HCT116 (cell line): ENCODE results near the gene DYNLT1. TPM values are rescaled to one million over a fixed set of nuclear protein-coding genes. Genes with fewer than 3 reads are reported as not detected.

Experiments
- ATAC-seq: fragments of 200-7000 bp; cut with Tn5 transposase; 2 replicates; pipeline ENCODE4 v1.9.1; 2020; ENCODE audit warnings: mild to moderate bottlenecking, moderate library complexity
- BruUV-seq: library from RNA; stranded (reverse); fragments of 400-500 nt; replicated peaks from 2 replicates; lab custom pipeline; 2021; lab: Mats Ljungman, UMichigan
- CTCF ChIA-PET: fragments of 300-600 bp; sonication (Branson Sonifier 250); formaldehyde crosslinking; loops from one replicate; lab custom pipeline; 2021; ENCODE audit warnings: antibody characterized with exemption; lab: Charles Lee
- POLR2A ChIA-PET: fragments of 300-600, 350-600 bp; sonication (Branson Sonifier 250); formaldehyde crosslinking; loops from one replicate; lab custom pipeline; 2021; ENCODE audit warnings: antibody characterized with exemption; lab: Charles Lee
- RAD21 ChIA-PET, 2 experiments: fragments of 300-600 bp; sonication (Branson Sonifier 250); formaldehyde crosslinking; loops; one replicate each; lab custom pipeline; 2023; ENCODE audit warnings: low total read pairs in 2 of 2; ENCODE audit not compliant: uncharacterized antibody in 2 of 2, unreplicated experiment in 2 of 2, low non-redundant PET in 1 of 2; lab: Charles Lee
- DNase-seq: peaks from one replicate; pipeline ENCODE4 v3.0.0-alpha.2; 2010; ENCODE audit warnings: low read depth, low spot score
- H2AFZ ChIP-seq: fragments of 200-600 bp; shearing (Covaris generic), sonication (generic); 2 replicates; pipeline ENCODE4 v1.6.1; 2017; ENCODE audit warnings: low read depth, mixed run types, mixed read lengths, antibody characterized with exemption, low read length; ENCODE audit not compliant: poor library complexity, severe bottlenecking
- H3K27ac ChIP-seq: 2 replicates; pipeline ENCODE4 v1.5.1; 2012; ENCODE audit warnings: low read depth, low read length
- H3K27me3 ChIP-seq: fragments of 200-600 bp; sonication (generic); 2 replicates; pipeline ENCODE4 v1.6.1; 2016; ENCODE audit warnings: mixed run types, low read length, mixed read lengths; ENCODE audit not compliant: insufficient read depth
- H3K36me3 ChIP-seq, 2 experiments: fragments of 200-500 bp in 1 of 2; fragments of 200-600 bp in 1 of 2; sonication (Bioruptor generic) in 1 of 2; sonication (generic) in 1 of 2; 2 replicates each; pipeline versions ENCODE4 v1.5.1 to v1.6.1; 2014 to 2016; ENCODE audit warnings: low read length in 2 of 2, inconsistent platforms in 1 of 2, mixed read lengths in 1 of 2, mixed run types in 1 of 2; ENCODE audit not compliant: insufficient read depth in 2 of 2, control insufficient read depth in 1 of 2
- H3K4me1 ChIP-seq, 2 experiments: fragments of 200-600 bp in 1 of 2; sonication (generic) in 1 of 2; 2 replicates each; pipeline versions ENCODE4 v1.5.1 to v1.6.1; 2012 to 2017; ENCODE audit warnings: low read length in 2 of 2, inconsistent platforms in 1 of 2, mild to moderate bottlenecking in 1 of 2, mixed read lengths in 1 of 2, mixed run types in 1 of 2, moderate library complexity in 1 of 2; ENCODE audit not compliant: insufficient read depth in 2 of 2, control insufficient read depth in 1 of 2
- H3K4me2 ChIP-seq: fragments of 200-600 bp; sonication (generic); 2 replicates; pipeline ENCODE4 v1.6.1; 2017; ENCODE audit warnings: mixed run types, low read length, mixed read lengths
- H3K4me3 ChIP-seq, 2 experiments: fragments of 200-600 bp in 1 of 2; sonication (generic) in 1 of 2; replicated peaks in 1 of 2; 2 replicates each; pipeline ENCODE4 v1.5.1; 2011 to 2016; ENCODE audit warnings: low read length in 2 of 2, control low read depth in 1 of 2, low read depth in 1 of 2, mild to moderate bottlenecking in 1 of 2, mixed read lengths in 1 of 2, mixed run types in 1 of 2
- H3K79me2 ChIP-seq: fragments of 200-600 bp; sonication (generic); 2 replicates; pipeline ENCODE4 v1.6.1; 2017; ENCODE audit warnings: mild to moderate bottlenecking, mixed run types, low read length, moderate library complexity, mixed read lengths; ENCODE audit not compliant: insufficient read depth
- H3K9ac ChIP-seq: fragments of 200-600 bp; sonication (generic); 2 replicates; pipeline ENCODE4 v1.6.1; 2016; ENCODE audit warnings: low read length, mixed read lengths
- H3K9me2 ChIP-seq: fragments of 200-600 bp; sonication (generic), shearing (Covaris generic); 2 replicates; pipeline ENCODE4 v1.6.1; 2017; ENCODE audit warnings: mixed run types, mild to moderate bottlenecking, moderate library complexity; ENCODE audit not compliant: insufficient read depth
- H3K9me3 ChIP-seq, 2 experiments: fragments of 200-500 bp in 1 of 2; fragments of 200-600 bp in 1 of 2; sonication (Bioruptor generic) in 1 of 2; sonication (generic) in 1 of 2; 2 replicates each; pipeline ENCODE4 v1.6.1; 2014 to 2017; ENCODE audit warnings: low read length in 2 of 2, mixed read lengths in 2 of 2, inconsistent platforms in 1 of 2, low read depth in 1 of 2, mild to moderate bottlenecking in 1 of 2, mixed run types in 1 of 2, moderate library complexity in 1 of 2; ENCODE audit not compliant: control insufficient read depth in 1 of 2, insufficient read depth in 1 of 2
- H4K20me1 ChIP-seq: fragments of 200-600 bp; sonication (generic), shearing (Covaris generic); 2 replicates; pipeline ENCODE4 v1.6.1; 2017; ENCODE audit warnings: mixed run types, mild to moderate bottlenecking, moderate library complexity; ENCODE audit not compliant: insufficient read depth
- CBX3 ChIP-seq: IDR thresholded peaks from 2 replicates; pipeline ENCODE4 v1.6.1; 2012; ENCODE audit warnings: low read depth
- CEBPB ChIP-seq: IDR thresholded peaks from 2 replicates; pipeline ENCODE4 v1.6.1; 2012; ENCODE audit warnings: low read depth
- EGR1 ChIP-seq: IDR thresholded peaks from 2 replicates; pipeline ENCODE4 v1.6.1; 2012; ENCODE audit warnings: low read depth
- ELF1 ChIP-seq: IDR thresholded peaks from 2 replicates; pipeline ENCODE4 v1.6.1; 2012; ENCODE audit warnings: low read depth, borderline replicate concordance
- EZH2 ChIP-seq: fragments of 200-600 bp; sonication (generic); IDR thresholded peaks from 2 replicates; pipeline ENCODE4 v1.6.1; 2017; ENCODE audit warnings: antibody characterized with exemption, mixed run types
- EZH2phosphoT487 ChIP-seq: fragments of 200-600 bp; IDR thresholded peaks from 2 replicates; pipeline ENCODE4 v1.6.1; 2018; ENCODE audit warnings: antibody characterized with exemption, borderline replicate concordance
- POLR2A ChIP-seq: IDR thresholded peaks from 2 replicates; pipeline ENCODE4 v1.7.0; 2011; ENCODE audit warnings: borderline replicate concordance; ENCODE audit not compliant: insufficient read depth, insufficient read length; ENCODE audit errors: extremely low read depth
- POLR2AphosphoS5 ChIP-seq: IDR thresholded peaks from 2 replicates; pipeline ENCODE4 v1.6.1; 2011; ENCODE audit warnings: mild to moderate bottlenecking, low read depth, low read length, moderate library complexity
- RAD21 ChIP-seq: IDR thresholded peaks from 2 replicates; pipeline ENCODE4 v1.6.1; 2012; ENCODE audit warnings: low read depth, mild to moderate bottlenecking
- REST ChIP-seq: IDR thresholded peaks from 2 replicates; pipeline ENCODE4 v1.6.1; 2012; ENCODE audit warnings: low read depth
- SIN3A ChIP-seq: IDR thresholded peaks from 2 replicates; pipeline ENCODE4 v1.6.1; 2012; ENCODE audit warnings: low read depth
- SP1 ChIP-seq: IDR thresholded peaks from 2 replicates; pipeline ENCODE4 v1.6.1; 2012; ENCODE audit warnings: low read depth
- SRF ChIP-seq: IDR thresholded peaks from 2 replicates; pipeline ENCODE4 v1.6.1; 2012; ENCODE audit warnings: low read depth
- TCF7L2 ChIP-seq: IDR thresholded peaks from 2 replicates; pipeline ENCODE4 v1.7.0; 2011; ENCODE audit warnings: borderline replicate concordance, inconsistent platforms; ENCODE audit not compliant: insufficient read depth, insufficient read length; ENCODE audit errors: extremely low read depth
- YY1 ChIP-seq: IDR thresholded peaks from 2 replicates; pipeline ENCODE4 v1.6.1; 2011; ENCODE audit warnings: low read length, low read depth, moderate library complexity, mild to moderate bottlenecking; ENCODE audit not compliant: insufficient replicate concordance; ENCODE audit errors: extremely low read depth
- ZBTB33 ChIP-seq: IDR thresholded peaks from 2 replicates; pipeline ENCODE4 v1.6.1; 2011; ENCODE audit warnings: mild to moderate bottlenecking, low read length, moderate library complexity; ENCODE audit not compliant: insufficient replicate concordance; ENCODE audit errors: extremely low read depth
- ZFX ChIP-seq: fragments of 450-650 bp; IDR thresholded peaks from 2 replicates; pipeline ENCODE4 v1.6.1; 2017
- intact Hi-C: fragments of 100-400 bp; cut with micrococcal nuclease; formaldehyde crosslinking; loops from 2 replicates; pipeline ENCODE4 v1.10.0; 2022
- total RNA-seq: library from RNA; stranded (reverse); gene quantifications from one replicate; pipeline ENCODE4 v1.2.1, GENCODE V29; 2021; ENCODE audit not compliant: unreplicated experiment

The DYNLT1 gene
- total RNA-seq, 1 experiment from 2014 or later, result 239 TPM

- TF ChIP-seq REST (no peak), POLR2AphosphoS5 (no peak), ELF1 (no peak), POLR2A (no peak), EGR1 (no peak), SRF (no peak)
- TF ChIP-seq, all 23 proteins: peak for 0
Measured at GRCh38 chr6:158589366-158589765, 55.2 kb downstream of the DYNLT1 start (continued).

- no peak overlapping the region for H3K4me3 ChIP-seq
- no peaks in the 10 kb centered on the region for H3K9me3 ChIP-seq
- no peak for ATAC-seq
- POLR2A ChIA-PET, result no interaction called here
- CTCF ChIA-PET, result no interaction called here
- intact Hi-C loops, result no loop called here
- H2AFZ ChIP-seq, result no peak overlapping the region
- no peak overlapping the region for H3K27ac ChIP-seq
- H3K27me3 ChIP-seq, result no peaks in the 10 kb centered on the region
- peaks cover 49 to 75% of the 10 kb centered on the region in 2 experiments; a peak in 3 of 4 replicates for H3K36me3 ChIP-seq
- BruUV-seq, result no TSS peak
- no peaks in the 10 kb centered on the region for H3K9me2 ChIP-seq
- H3K79me2 ChIP-seq, result 0 out of 2 replicates have a peak, but pooled peaks cover under 1% of the 10 kb centered on the region
- no peaks in the 10 kb centered on the region for H3K4me1 ChIP-seq
- H3K9ac ChIP-seq, result no peak overlapping the region
- no peak overlapping the region for H3K4me2 ChIP-seq
- H4K20me1 ChIP-seq, result no peaks in the 10 kb centered on the region
- RAD21 ChIA-PET, result no interaction called here
- DNase-seq, result no peak
- TF ChIP-seq POLR2AphosphoS5 (no peak), CEBPB (no peak), ZBTB33 (no peak), ELF1 (no peak), YY1 (no peak), RAD21 (no peak), SP1 (no peak), ZFX (no peak), CBX3 (no peak), EZH2phosphoT487 (no peak), TCF7L2 (no peak), SIN3A (no peak), EZH2 (no peak), SRF (no peak), EGR1 (no peak), REST (no peak)
Measured at GRCh38 chr6:158586652-158587051, 57.9 kb downstream of the DYNLT1 start.
